ENCODE data around the gene PDP2.

PDP2 gene

GRCh38 chr16:66889622-66890021 lies 9.3 kb downstream of the PDP2 start:
- no peak overlapping the region for H2BK120ac ChIP-seq (ENCODE audit: insufficient read depth, low read length, poor library complexity)
- no peak overlapping the region for H3K18ac ChIP-seq (ENCODE audit: low read length)
- H3K14ac ChIP-seq (ENCODE audit: low read length) = no peak overlapping the region
- no peak overlapping the region for H2AFZ ChIP-seq (ENCODE audit: insufficient read depth, low read length, poor library complexity)
- no CpG with 5 or more reads among the region's 4 CpGs for WGBS (ENCODE audit: extremely low coverage, insufficient coverage, insufficient read length)
- H3K9me3 ChIP-seq (ENCODE audit: insufficient read depth, low read depth, low read length) = peaks cover 2% of the 10 kb centered on the region
- H3K27ac ChIP-seq (ENCODE audit: low read depth, low read length) = no peak overlapping the region
- H2BK12ac ChIP-seq (ENCODE audit: low read length) = no peak overlapping the region
- H3K4me2 ChIP-seq (ENCODE audit: low read length) = no peak overlapping the region
- H4K8ac ChIP-seq (ENCODE audit: low read depth, low read length) = no peak overlapping the region
- no peak overlapping the region for H2BK5ac ChIP-seq (ENCODE audit: low read depth, low read length, poor library complexity)
- no peak for DNase-seq
- no peak overlapping the region for H3K9ac ChIP-seq (ENCODE audit: low read length)
- no peak overlapping the region for H3K23ac ChIP-seq (ENCODE audit: low read length)
- no peak overlapping the region for H3K4me3 ChIP-seq (ENCODE audit: low read depth, low read length)
- no peak overlapping the region for H4K91ac ChIP-seq (ENCODE audit: low read depth, low read length)
- H3K79me2 ChIP-seq (ENCODE audit: control insufficient read depth, insufficient read depth, low read length, poor library complexity) = no peaks in the 10 kb centered on the region
- H4K12ac ChIP-seq (ENCODE audit: low read depth, low read length) = no peak overlapping the region
- H3K36me3 ChIP-seq (ENCODE audit: control insufficient read depth in 1 of 2, insufficient read depth in 2 of 2, low read length in 2 of 2) = peaks cover 11 to 16% of the 10 kb centered on the region in 2 experiments
- no peaks in the 10 kb centered on the region for H3K27me3 ChIP-seq (ENCODE audit: insufficient read depth, low read length)
- no peak overlapping the region for H2AK5ac ChIP-seq (ENCODE audit: low read length)
- H3K4ac ChIP-seq (ENCODE audit: low read depth, low read length) = no peak overlapping the region
- no peaks in the 10 kb centered on the region for H3K79me1 ChIP-seq (ENCODE audit: low read length)
- peaks cover 8 to 17% of the 10 kb centered on the region in 2 experiments for H3K4me1 ChIP-seq (ENCODE audit: control insufficient read depth in 1 of 2, insufficient read depth in 2 of 2, low read length in 2 of 2)

GRCh38 chr16:66890799-66891198 lies 10.5 kb downstream of the PDP2 start:
- no peak overlapping the region for H2AK5ac ChIP-seq (ENCODE audit: low read length)
- H3K9me3 ChIP-seq (ENCODE audit: insufficient read depth, low read depth, low read length) = peaks cover 2% of the 10 kb centered on the region
- DNase-seq = no peak
- no peaks in the 10 kb centered on the region for H3K79me1 ChIP-seq (ENCODE audit: low read length)
- H3K9ac ChIP-seq (ENCODE audit: low read length) = no peak overlapping the region
- no peak overlapping the region for H2BK12ac ChIP-seq (ENCODE audit: low read length)
- H2AFZ ChIP-seq (ENCODE audit: insufficient read depth, low read length, poor library complexity) = no peak overlapping the region
- H4K8ac ChIP-seq (ENCODE audit: low read depth, low read length) = no peak overlapping the region
- H3K4me1 ChIP-seq (ENCODE audit: control insufficient read depth in 1 of 2, insufficient read depth in 2 of 2, low read length in 2 of 2) = peaks cover 0 to 10% of the 10 kb centered on the region in 2 experiments
- H4K91ac ChIP-seq (ENCODE audit: low read depth, low read length) = no peak overlapping the region
- no peak overlapping the region for H3K4me2 ChIP-seq (ENCODE audit: low read length)
- no peak overlapping the region for H3K23ac ChIP-seq (ENCODE audit: low read length)
- no peak overlapping the region for H3K27ac ChIP-seq (ENCODE audit: low read depth, low read length)
- no peak overlapping the region for H4K12ac ChIP-seq (ENCODE audit: low read depth, low read length)
- H3K79me2 ChIP-seq (ENCODE audit: control insufficient read depth, insufficient read depth, low read length, poor library complexity) = no peaks in the 10 kb centered on the region
- H3K4ac ChIP-seq (ENCODE audit: low read depth, low read length) = no peak overlapping the region
- no peak overlapping the region for H3K18ac ChIP-seq (ENCODE audit: low read length)
- H3K14ac ChIP-seq (ENCODE audit: low read length) = no peak overlapping the region
- H2BK120ac ChIP-seq (ENCODE audit: insufficient read depth, low read length, poor library complexity) = no peak overlapping the region
- no peak overlapping the region for H2BK5ac ChIP-seq (ENCODE audit: low read depth, low read length, poor library complexity)
- no peak overlapping the region for H3K4me3 ChIP-seq (ENCODE audit: low read depth, low read length)
- no peaks in the 10 kb centered on the region for H3K27me3 ChIP-seq (ENCODE audit: insufficient read depth, low read length)
- no CpG with 5 or more reads among the region's 2 CpGs for WGBS (ENCODE audit: extremely low coverage, insufficient coverage, insufficient read length)
- peaks cover 2 to 5% of the 10 kb centered on the region in 2 experiments for H3K36me3 ChIP-seq (ENCODE audit: control insufficient read depth in 1 of 2, insufficient read depth in 2 of 2, low read length in 2 of 2)

DNA sequence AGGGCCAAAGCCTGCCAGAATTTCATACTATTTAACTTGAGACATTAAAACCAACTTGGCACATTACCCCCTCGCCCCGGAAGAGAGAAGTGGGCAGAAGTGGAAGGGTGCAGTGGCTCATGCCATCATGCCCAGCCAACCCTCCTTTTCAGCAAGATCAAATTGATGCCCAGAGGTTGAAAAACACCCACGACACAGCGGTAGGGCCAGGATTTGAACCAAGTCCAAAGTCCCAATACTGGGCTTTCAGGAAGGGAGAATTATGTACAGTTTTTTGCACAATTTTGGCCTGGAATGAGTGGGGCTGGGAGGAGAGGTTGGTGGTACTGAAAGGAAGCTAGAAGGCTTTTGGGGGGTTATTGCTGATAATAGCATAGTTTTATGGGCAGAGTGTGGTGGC lies 11.0 kb downstream of the PDP2 start:
- H2BK120ac ChIP-seq (ENCODE audit: insufficient read depth, low read length, poor library complexity) = no peak overlapping the region
- H2AFZ ChIP-seq (ENCODE audit: insufficient read depth, low read length, poor library complexity) = no peak overlapping the region
- no peak overlapping the region for H3K18ac ChIP-seq (ENCODE audit: low read length)
- H3K23ac ChIP-seq (ENCODE audit: low read length) = no peak overlapping the region
- H4K12ac ChIP-seq (ENCODE audit: low read depth, low read length) = no peak overlapping the region
- H3K27me3 ChIP-seq (ENCODE audit: insufficient read depth, low read length) = no peaks in the 10 kb centered on the region
- H3K36me3 ChIP-seq (ENCODE audit: control insufficient read depth in 1 of 2, insufficient read depth in 2 of 2, low read length in 2 of 2) = peaks cover 2 to 5% of the 10 kb centered on the region in 2 experiments
- no peak overlapping the region for H3K27ac ChIP-seq (ENCODE audit: low read depth, low read length)
- H3K4ac ChIP-seq (ENCODE audit: low read depth, low read length) = no peak overlapping the region
- H3K9ac ChIP-seq (ENCODE audit: low read length) = no peak overlapping the region
- no peak overlapping the region for H3K14ac ChIP-seq (ENCODE audit: low read length)
- H2BK12ac ChIP-seq (ENCODE audit: low read length) = no peak overlapping the region
- no peak overlapping the region for H2AK5ac ChIP-seq (ENCODE audit: low read length)
- no peak overlapping the region for H2BK5ac ChIP-seq (ENCODE audit: low read depth, low read length, poor library complexity)
- peaks cover 2% of the 10 kb centered on the region for H3K9me3 ChIP-seq (ENCODE audit: insufficient read depth, low read depth, low read length)
- H3K4me3 ChIP-seq (ENCODE audit: low read depth, low read length) = no peak overlapping the region
- WGBS (ENCODE audit: extremely low coverage, insufficient coverage, insufficient read length) = no CpG with 5 or more reads among the region's 4 CpGs
- no peaks in the 10 kb centered on the region for H3K79me2 ChIP-seq (ENCODE audit: control insufficient read depth, insufficient read depth, low read length, poor library complexity)
- no peak overlapping the region for H4K8ac ChIP-seq (ENCODE audit: low read depth, low read length)
- H3K4me1 ChIP-seq (ENCODE audit: control insufficient read depth in 1 of 2, insufficient read depth in 2 of 2, low read length in 2 of 2) = peaks cover 0 to 10% of the 10 kb centered on the region in 2 experiments
- no peak overlapping the region for H4K91ac ChIP-seq (ENCODE audit: low read depth, low read length)
- DNase-seq = no peak
- no peaks in the 10 kb centered on the region for H3K79me1 ChIP-seq (ENCODE audit: low read length)
- H3K4me2 ChIP-seq (ENCODE audit: low read length) = no peak overlapping the region

GRCh38 chr16:66891797-66892196 lies 11.5 kb downstream of the PDP2 start:
- Histone ChIP-seq H3K27ac (ENCODE audit: low read depth, low read length) (no peak overlapping the region), H3K4me1 (ENCODE audit: control insufficient read depth in 1 of 2, insufficient read depth in 2 of 2, low read length in 2 of 2) (peaks cover 0 to 7% of the 10 kb centered on the region in 2 experiments), H4K91ac (ENCODE audit: low read depth, low read length) (no peak overlapping the region), H3K27me3 (ENCODE audit: insufficient read depth, low read length) (no peaks in the 10 kb centered on the region), H3K23ac (ENCODE audit: low read length) (no peak overlapping the region), H2AFZ (ENCODE audit: insufficient read depth, low read length, poor library complexity) (no peak overlapping the region), H3K36me3 (ENCODE audit: control insufficient read depth in 1 of 2, insufficient read depth in 2 of 2, low read length in 2 of 2) (peaks cover 2 to 5% of the 10 kb centered on the region in 2 experiments), H4K12ac (ENCODE audit: low read depth, low read length) (no peak overlapping the region), H3K4me3 (ENCODE audit: low read depth, low read length) (no peak overlapping the region), H3K14ac (ENCODE audit: low read length) (no peak overlapping the region), H3K18ac (ENCODE audit: low read length) (no peak overlapping the region), H3K4ac (ENCODE audit: low read depth, low read length) (no peak overlapping the region), H2BK120ac (ENCODE audit: insufficient read depth, low read length, poor library complexity) (no peak overlapping the region), H4K8ac (ENCODE audit: low read depth, low read length) (no peak overlapping the region), H2BK5ac (ENCODE audit: low read depth, low read length, poor library complexity) (no peak overlapping the region), H3K79me2 (ENCODE audit: control insufficient read depth, insufficient read depth, low read length, poor library complexity) (no peaks in the 10 kb centered on the region), H2BK12ac (ENCODE audit: low read length) (no peak overlapping the region), H2AK5ac (ENCODE audit: low read length) (no peak overlapping the region), H3K79me1 (ENCODE audit: low read length) (no peaks in the 10 kb centered on the region), H3K4me2 (ENCODE audit: low read length) (no peak overlapping the region), H3K9ac (ENCODE audit: low read length) (no peak overlapping the region), H3K9me3 (ENCODE audit: insufficient read depth, low read depth, low read length) (peaks cover 2% of the 10 kb centered on the region)
- no CpG with 5 or more reads among the region's 6 CpGs for WGBS (ENCODE audit: extremely low coverage, insufficient coverage, insufficient read length)
- no peak for DNase-seq
